Left lobe of liver (tissue), 1 donor: ENCODE data around the gene FAN1. TPM values are rescaled to one million over a fixed set of nuclear protein-coding genes. Genes with fewer than 3 reads are reported as not detected.

ENCODE experiments used
- total RNA-seq: library from RNA; stranded (reverse); gene quantifications from one replicate; pipeline ENCODE4 v1.2.1, GENCODE V29; 2021
- donor health status: DM: no; HTN: yes; CAD: no.

FAN1 gene
- total RNA-seq, 1 donor from 2014 or later: 14.2 TPM

Other genes starting within 250 kb of the FAN1 start
- gene MTMR10, start 87.7 kb downstream of the FAN1 start, total RNA-seq: 26.6 TPM
- 0.10 TPM for gene TRPM1, start 197.8 kb downstream of the FAN1 start, total RNA-seq